ENCODE measurements around the gene RING1.
"Not testable (repeated sequence)": the region's sequence is repeated elsewhere in the genome, so short reads cannot be mapped to it uniquely, and the experiment has no call there.

RING1 gene

DNA sequence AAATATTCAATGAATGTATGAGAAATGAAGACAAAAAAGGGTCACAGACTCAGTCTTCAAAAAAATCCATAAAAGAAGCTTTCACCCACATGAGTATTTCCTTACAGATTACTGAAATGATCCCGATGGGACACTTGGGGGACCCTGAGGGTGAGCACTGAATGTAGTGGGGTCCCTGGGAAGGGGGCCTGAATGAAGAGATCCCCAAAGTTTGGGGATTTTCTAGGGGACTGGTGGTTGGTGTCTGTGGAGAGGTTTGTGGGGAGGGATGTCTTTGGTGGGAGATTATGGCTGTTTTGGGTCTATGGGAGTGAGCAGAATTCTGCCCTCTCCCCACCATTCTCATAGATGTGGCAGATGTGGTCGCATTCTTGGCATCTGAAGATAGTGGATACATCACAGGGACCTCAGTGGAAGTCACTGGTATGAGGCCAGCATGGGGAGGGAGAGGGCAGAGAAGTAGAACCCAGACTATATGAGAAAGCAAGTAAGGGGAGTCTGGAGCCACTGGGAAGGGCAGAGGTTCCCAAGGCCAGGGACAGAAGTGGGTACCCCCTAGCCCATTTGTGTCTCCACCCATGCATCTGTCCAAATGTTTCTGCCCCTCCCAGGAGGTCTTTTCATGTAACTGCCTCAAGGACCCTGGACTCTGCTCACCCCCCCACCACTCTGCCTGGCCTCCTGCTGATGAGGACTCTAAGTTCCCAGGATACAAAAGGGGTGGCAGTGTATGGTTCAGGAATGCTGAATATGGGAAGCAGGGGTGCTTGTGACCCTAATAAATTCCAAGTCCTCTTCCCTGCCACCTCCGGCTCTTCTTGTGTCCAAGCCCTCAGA is 2.1 kb upstream of the RING1 start:
- no peak for DNase-seq (ENCODE audit: low spot score)

- DNase-seq (ENCODE audit: low spot score) = no peak
Observed at GRCh38 chr6:33206864-33207551, 1.3 kb upstream of the RING1 start.

DNA sequence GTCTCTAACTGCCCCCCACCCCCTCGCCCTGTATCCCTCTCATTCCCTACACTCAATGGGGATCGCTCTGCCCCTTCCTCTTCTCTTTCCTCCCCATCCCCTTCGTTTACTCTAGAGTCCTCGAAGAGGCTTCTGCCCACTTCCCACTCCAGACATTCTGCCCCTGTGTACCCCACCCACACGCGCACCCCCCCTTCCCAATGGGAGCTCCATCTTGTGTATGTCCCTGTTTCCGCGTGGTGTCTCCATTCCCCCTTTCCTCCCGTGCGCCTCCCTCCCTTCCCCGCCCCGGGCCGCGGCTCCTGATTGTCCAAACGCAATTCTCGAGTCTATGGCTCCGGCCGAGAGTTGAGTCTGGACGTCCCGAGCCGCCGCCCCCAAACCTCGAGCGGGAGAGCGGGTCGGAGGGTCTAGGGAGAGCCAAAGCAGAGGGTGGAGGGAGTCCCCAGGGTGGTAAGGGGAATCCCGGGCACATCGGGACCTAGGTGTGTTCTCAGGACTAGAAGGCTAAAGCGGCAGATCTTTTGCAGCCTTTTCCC is 679 bp upstream of the RING1 start:
- DNase-seq (ENCODE audit: low spot score) = no peak

DNA sequence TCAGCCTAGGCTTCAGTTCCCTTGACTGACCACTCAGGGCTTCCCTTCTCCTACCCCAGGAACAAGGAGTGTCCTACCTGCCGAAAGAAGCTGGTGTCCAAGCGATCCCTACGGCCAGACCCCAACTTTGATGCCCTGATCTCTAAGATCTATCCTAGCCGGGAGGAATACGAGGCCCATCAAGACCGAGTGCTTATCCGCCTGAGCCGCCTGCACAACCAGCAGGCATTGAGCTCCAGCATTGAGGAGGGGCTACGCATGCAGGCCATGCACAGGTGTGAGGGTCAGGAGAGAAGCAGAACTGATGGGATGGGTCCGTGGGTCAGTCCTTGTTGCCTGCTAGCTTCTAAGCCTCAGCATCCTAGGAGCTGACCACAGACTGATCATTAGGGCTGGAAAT is 1.6 kb downstream of the RING1 start:
- no peak for DNase-seq (ENCODE audit: low spot score)

GRCh38 chr6:33211136-33211535 is 2.8 kb downstream of the RING1 start:
- no peak for DNase-seq (ENCODE audit: low spot score)

GRCh38 chr6:33211666-33212422 is 3.5 kb downstream of the RING1 start:
- no peak for DNase-seq (ENCODE audit: low spot score)

- DNase-seq (ENCODE audit: low spot score) = no peak
Observed at GRCh38 chr6:33212857-33213165, 4.5 kb downstream of the RING1 start.

- no peak for DNase-seq (ENCODE audit: low spot score)
Observed at GRCh38 chr6:33213166-33213988, 5.1 kb downstream of the RING1 start.

DNA sequence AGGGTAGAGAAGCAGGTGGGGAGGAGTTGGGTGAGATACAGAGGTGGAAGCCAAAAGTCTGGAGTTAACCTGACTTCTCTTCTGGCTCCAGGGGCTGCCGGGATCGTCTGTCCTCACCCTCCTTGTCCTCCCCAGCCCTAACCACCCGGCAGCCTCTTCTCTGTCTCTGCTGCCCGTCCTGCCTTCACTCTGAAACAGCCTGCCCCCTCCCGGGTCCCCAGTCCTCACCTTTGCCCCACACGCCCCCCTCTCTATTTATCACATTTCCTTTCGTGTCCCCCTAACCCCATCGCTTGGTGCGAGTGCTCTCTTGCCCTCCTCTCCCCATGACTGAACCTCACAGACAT is 5.7 kb downstream of the RING1 start:
- DNase-seq (ENCODE audit: low spot score) = no peak

DNA sequence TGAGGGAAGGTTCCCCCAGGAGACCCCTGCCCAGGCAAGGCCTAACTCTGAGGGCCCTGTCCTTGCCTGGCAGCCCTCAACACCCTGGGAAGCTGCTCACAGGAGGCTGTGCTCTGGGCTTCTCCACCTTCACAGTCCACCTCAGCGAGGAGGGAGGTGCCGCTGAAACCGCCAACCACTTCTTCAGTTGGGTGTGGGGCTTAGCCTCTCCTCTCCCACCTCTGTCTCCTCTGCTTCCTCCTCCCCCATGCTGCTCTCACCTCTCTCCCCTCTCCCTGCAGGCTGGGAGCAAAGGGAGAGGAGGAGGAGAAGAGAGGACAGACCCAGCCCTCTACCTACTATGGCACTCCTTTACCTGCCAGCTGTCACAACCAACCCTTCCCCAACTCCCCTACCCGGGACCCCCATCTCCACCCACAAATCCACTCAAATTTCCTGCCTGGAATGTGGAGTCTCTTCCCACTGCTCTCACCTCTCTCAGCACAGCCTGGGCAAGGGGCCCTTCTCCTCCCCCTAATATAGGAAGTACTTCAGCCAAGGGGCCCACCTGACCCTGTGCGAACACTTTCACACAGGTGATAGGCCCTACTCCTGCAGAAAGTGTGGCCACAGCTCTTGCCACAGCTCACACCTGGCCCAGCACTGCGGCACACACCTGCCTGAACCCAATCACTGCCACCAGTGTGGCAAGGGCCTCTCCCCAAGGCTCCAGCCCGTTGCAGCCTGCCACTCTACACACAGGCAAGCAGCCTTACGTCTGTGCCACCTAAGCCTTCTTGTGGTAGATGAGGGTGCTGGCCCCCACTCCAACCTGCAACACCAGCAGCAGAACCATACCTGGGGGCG is 7.2 kb downstream of the RING1 start:
- no peak for DNase-seq (ENCODE audit: low spot score)

- no peak for DNase-seq (ENCODE audit: low spot score)
Observed at GRCh38 chr6:33216117-33216649, 7.9 kb downstream of the RING1 start.

- DNase-seq (ENCODE audit: low spot score) = no peak
Observed at GRCh38 chr6:33217246-33217645, 8.9 kb downstream of the RING1 start.

- DNase-seq (ENCODE audit: low spot score) = no peak
Observed at GRCh38 chr6:33217681-33218080, 9.4 kb downstream of the RING1 start.

DNA sequence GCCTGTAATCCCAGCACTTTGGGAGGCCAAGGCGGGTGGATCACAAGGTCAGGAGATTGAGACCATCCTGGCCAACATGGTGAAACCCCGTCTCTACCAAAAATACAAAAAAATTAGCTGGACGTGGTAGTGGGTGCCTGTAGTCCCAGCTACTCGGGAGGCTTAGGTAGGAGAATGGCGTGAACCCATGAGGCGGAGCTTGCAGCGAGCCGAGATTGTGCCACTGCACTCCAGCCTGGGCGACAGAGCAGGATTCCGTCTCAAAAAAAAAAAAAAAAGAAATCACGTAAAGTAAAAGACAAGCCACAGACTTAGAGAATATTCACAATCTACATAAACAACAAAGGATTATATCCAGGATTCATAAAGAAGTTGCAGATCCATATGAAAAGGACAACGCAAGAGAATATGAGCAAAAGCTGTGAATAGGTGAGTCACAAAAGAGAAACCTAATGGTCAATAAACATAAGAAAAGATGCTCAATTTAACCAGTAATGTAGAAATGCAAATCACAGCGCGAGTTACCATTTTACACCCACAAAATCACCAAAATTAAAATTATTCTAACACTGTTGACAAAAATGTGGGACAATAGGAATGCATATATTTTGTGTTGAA is 18.3 kb downstream of the RING1 start:
- not testable (repeated sequence) for DNase-seq (ENCODE audit: low spot score)

GRCh38 chr6:33235221-33235634 is 26.9 kb downstream of the RING1 start:
- no peak for DNase-seq (ENCODE audit: low spot score)

DNA sequence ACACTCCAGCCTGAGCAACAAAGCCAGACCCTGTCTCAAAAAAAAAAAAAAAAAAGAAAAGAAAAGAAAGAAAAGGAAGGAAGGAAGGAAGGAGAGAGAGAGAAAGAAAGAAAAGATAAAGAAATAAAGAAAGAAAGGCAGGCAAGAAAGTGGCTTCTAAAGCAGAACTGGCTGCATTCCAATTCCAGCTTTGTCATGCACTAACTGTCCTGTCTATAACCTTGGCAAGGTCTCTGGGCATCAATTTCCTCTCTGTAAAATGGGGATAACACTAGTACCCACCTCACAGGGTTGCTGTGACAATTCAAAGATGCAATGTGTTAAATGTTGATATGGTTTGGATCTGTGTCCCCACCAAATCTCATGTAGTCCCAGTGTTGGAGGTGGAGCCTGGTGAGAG is 28.0 kb downstream of the RING1 start:
- DNase-seq (ENCODE audit: low spot score) = no peak

GRCh38 chr6:33236852-33237251 is 28.6 kb downstream of the RING1 start:
- no peak for DNase-seq (ENCODE audit: low spot score)

DNA sequence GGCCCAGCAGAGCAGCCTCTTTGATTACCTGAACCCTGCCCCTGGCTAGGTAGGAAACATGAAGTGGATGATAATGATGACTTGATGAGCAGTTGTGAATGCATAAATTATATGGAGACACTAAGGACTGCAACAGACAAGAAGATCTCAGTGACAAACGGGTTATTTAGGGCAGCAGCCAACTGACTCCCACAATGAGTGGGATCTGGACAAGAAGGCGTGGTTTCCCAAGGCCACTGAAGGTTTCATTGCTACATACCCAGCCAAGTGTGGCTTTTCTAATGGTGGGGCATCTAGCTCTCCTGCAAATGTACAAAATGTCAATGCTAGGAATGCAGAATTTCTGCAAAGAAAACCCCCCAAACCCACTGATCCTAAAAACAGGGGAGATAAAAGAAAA is 29.4 kb downstream of the RING1 start:
- no peak for DNase-seq (ENCODE audit: low spot score)

DNA sequence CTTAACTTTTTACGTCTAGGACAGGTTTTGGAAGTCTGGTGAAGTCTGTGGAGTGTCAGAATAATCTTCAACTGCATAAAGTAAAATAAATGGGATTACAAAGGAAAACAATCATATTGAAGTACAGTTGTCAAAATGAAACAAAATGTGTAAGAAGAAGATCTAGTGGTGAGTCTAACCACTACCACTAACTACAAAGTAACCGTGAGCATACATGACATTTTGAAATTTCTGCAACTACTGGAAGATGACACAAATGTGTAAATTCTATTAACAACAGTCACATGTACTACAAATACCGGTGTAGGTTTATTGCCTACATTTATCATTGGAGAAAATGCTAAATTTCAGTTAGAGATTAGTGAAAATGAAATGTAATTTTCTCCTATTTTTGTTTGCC is 33.7 kb downstream of the RING1 start:
- no peak for DNase-seq (ENCODE audit: low spot score)

- DNase-seq (ENCODE audit: low spot score) = no peak
Observed at GRCh38 chr6:33243476-33243875, 35.2 kb downstream of the RING1 start.

Data from Ammon's horn (tissue), 1 donor.